ENCODE data around the gene PLXNA4. TPM values are rescaled to one million over a fixed set of nuclear protein-coding genes. Genes with fewer than 3 reads are reported as not detected.

The PLXNA4 gene
- total RNA-seq, 2 donors from 2014 or later, result 24.0 to 42.7 TPM

GRCh38 chr7:132395361-132395760 is 180.9 kb downstream of the PLXNA4 start:
- WGBS, 2 experiments (ENCODE audit: insufficient coverage in 1 of 2, insufficient read length in 1 of 2), result 88 to 90% methylated on average over 4 of the region's 4 CpGs
- no peak for TF ChIP-seq CTCF (conservative IDR thresholded peaks at IDR 0.05)
- Mint-ChIP-seq H3K36me3 (ENCODE audit: low read depth) (no peaks in the 10 kb centered on the region), H3K9me3 (peaks cover 3% of the 10 kb centered on the region), H3K27ac (no peak overlapping the region), H3K4me1 (peaks cover 28% of the 10 kb centered on the region), H3K4me3 (no peak overlapping the region), H3K27me3 (ENCODE audit: insufficient read depth) (no peaks in the 10 kb centered on the region)
- H3K36me3 ChIP-seq (ENCODE audit: control insufficient read depth, insufficient read depth, low read length), result no peaks in the 10 kb centered on the region
- no peak overlapping the region for H3K4me3 ChIP-seq (ENCODE audit: low read length)
- H3K9me3 ChIP-seq (ENCODE audit: control insufficient read depth, low read length), result no peaks in the 10 kb centered on the region
- H3K27ac ChIP-seq (ENCODE audit: low read depth, low read length), result no peak overlapping the region
- no peak for DNase-seq
- peaks cover 5% of the 10 kb centered on the region for H3K4me1 ChIP-seq (ENCODE audit: control insufficient read depth, insufficient read depth, low read length)
- no peaks in the 10 kb centered on the region for H3K27me3 ChIP-seq (ENCODE audit: control insufficient read depth, insufficient read depth, low read length, poor library complexity, severe bottlenecking)
- no peak overlapping the region for H3K9ac ChIP-seq (ENCODE audit: extremely low read depth, low read length, poor library complexity, severe bottlenecking)

GRCh38 chr7:132394283-132395198 is 181.7 kb downstream of the PLXNA4 start:
- H3K9ac ChIP-seq (ENCODE audit: extremely low read depth, low read length, poor library complexity, severe bottlenecking), result no peak overlapping the region
- peak; percentile 72 for TF ChIP-seq CTCF (conservative IDR thresholded peaks at IDR 0.05)
- Mint-ChIP-seq H3K36me3 (ENCODE audit: low read depth) (peaks cover 2% of the 10 kb centered on the region), H3K9me3 (peaks cover 3% of the 10 kb centered on the region), H3K4me1 (peaks cover 28% of the 10 kb centered on the region), H3K27ac (no peak overlapping the region), H3K27me3 (ENCODE audit: insufficient read depth) (peaks cover under 1% of the 10 kb centered on the region), H3K4me3 (no peak overlapping the region)
- H3K27ac ChIP-seq (ENCODE audit: low read depth, low read length), result no peak overlapping the region
- peaks cover 5% of the 10 kb centered on the region for H3K4me1 ChIP-seq (ENCODE audit: control insufficient read depth, insufficient read depth, low read length)
- H3K4me3 ChIP-seq (ENCODE audit: low read length), result no peak overlapping the region
- no peaks in the 10 kb centered on the region for H3K36me3 ChIP-seq (ENCODE audit: control insufficient read depth, insufficient read depth, low read length)
- DNase-seq, result peak; percentile 61
- no peaks in the 10 kb centered on the region for H3K27me3 ChIP-seq (ENCODE audit: control insufficient read depth, insufficient read depth, low read length, poor library complexity, severe bottlenecking)
- H3K9me3 ChIP-seq (ENCODE audit: control insufficient read depth, low read length), result no peaks in the 10 kb centered on the region
- 90 to 93% methylated on average over 7 of the region's 7 CpGs for WGBS, 2 experiments (ENCODE audit: insufficient coverage in 1 of 2, insufficient read length in 1 of 2)

- no peak for DNase-seq
- H3K9ac ChIP-seq (ENCODE audit: extremely low read depth, low read length, poor library complexity, severe bottlenecking), result no peak overlapping the region
- peaks cover 5% of the 10 kb centered on the region for H3K4me1 ChIP-seq (ENCODE audit: control insufficient read depth, insufficient read depth, low read length)
- no peak for TF ChIP-seq CTCF (conservative IDR thresholded peaks at IDR 0.05)
- Mint-ChIP-seq H3K27me3 (ENCODE audit: insufficient read depth) (peaks cover 2% of the 10 kb centered on the region), H3K4me1 (peaks cover 28% of the 10 kb centered on the region), H3K36me3 (ENCODE audit: low read depth) (peaks cover 5% of the 10 kb centered on the region), H3K9me3 (peaks cover 3% of the 10 kb centered on the region), H3K27ac (no peak overlapping the region), H3K4me3 (no peak overlapping the region)
- WGBS, 2 experiments (ENCODE audit: insufficient coverage in 1 of 2, insufficient read length in 1 of 2), result 86 to 87% methylated on average over 7 to 8 of the region's 9 CpGs
- H3K27ac ChIP-seq (ENCODE audit: low read depth, low read length), result no peak overlapping the region
- H3K27me3 ChIP-seq (ENCODE audit: control insufficient read depth, insufficient read depth, low read length, poor library complexity, severe bottlenecking), result no peaks in the 10 kb centered on the region
- no peak overlapping the region for H3K4me3 ChIP-seq (ENCODE audit: low read length)
- no peaks in the 10 kb centered on the region for H3K36me3 ChIP-seq (ENCODE audit: control insufficient read depth, insufficient read depth, low read length)
- H3K9me3 ChIP-seq (ENCODE audit: control insufficient read depth, low read length), result no peaks in the 10 kb centered on the region
These were observed 182.4 kb downstream of the PLXNA4 start for GRCh38 chr7:132393789-132394261.

Data from endodermal cell (in vitro differentiated cells).